GM06990 (cell line): Measurements from ENCODE around the gene C9orf78.

ENCODE experiments used
- DNase-seq: peaks from one replicate; pipeline ENCODE4 v3.0.0-alpha.2; 2011; ENCODE audit not compliant: insufficient read length; ENCODE audit errors: extremely low read depth
- H3K27me3 ChIP-seq: replicated peaks from 2 replicates; pipeline ENCODE4 v1.6.0; 2011; ENCODE audit warnings: low read length; ENCODE audit not compliant: control insufficient read depth, insufficient read depth
- H3K36me3 ChIP-seq: 2 replicates; pipeline ENCODE4 v1.5.1; 2011; ENCODE audit warnings: low read length; ENCODE audit not compliant: control insufficient read depth, insufficient read depth
- H3K4me3 ChIP-seq: replicated peaks from 2 replicates; pipeline ENCODE4 v1.5.1; 2011; ENCODE audit warnings: low read depth, mild to moderate bottlenecking, control low read depth, low read length
- CTCF ChIP-seq: IDR thresholded peaks from 2 replicates; pipeline ENCODE4 v1.5.1; 2011; ENCODE audit warnings: low read length, control low read depth, mild to moderate bottlenecking, inconsistent platforms; ENCODE audit not compliant: insufficient read depth, poor library complexity, severe bottlenecking

The C9orf78 gene

DNA sequence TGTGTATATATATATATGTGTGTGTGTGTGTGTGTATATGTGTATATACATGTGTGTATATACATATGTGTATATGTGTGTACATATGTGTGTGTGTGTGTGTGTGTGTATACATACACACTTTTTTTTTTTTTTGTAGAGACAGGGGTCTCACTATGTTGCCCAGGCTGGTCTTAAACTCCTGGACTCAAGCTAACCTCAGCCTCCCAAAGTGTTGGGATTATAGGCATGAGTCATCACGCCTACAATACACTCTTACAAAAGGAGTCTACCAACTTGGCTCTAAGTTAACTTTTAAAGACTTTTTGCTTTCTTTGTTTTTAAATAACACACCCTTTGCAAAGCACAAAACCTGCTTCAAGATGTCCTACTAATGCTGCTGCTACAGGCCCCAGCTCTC lies 2.1 kb downstream of the C9orf78 start:
- no peaks in the 10 kb centered on the region for H3K27me3 ChIP-seq
- no peak overlapping the region for H3K4me3 ChIP-seq
- peaks cover 7% of the 10 kb centered on the region for H3K36me3 ChIP-seq
- no peak for DNase-seq
- no peak for TF ChIP-seq CTCF

DNA sequence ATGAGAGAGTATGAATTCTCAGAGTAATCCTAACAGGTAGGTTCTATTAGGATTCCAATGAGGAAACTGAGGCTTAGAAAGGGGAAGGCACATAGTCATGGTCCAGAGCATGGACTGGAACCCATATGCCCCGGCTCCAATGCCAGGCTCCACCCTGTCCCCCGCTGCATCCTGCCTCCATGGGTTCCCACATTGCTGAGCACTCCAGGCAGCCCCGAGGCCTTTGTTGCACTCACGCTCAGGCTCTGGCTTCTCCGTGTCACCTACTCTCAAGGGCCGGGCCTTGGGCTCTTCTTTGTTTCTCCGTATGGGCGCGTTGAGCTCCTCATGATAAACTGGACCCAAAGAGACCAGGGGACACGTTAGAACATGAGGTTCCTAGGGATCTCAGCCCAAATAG lies 6.1 kb downstream of the C9orf78 start:
- TF ChIP-seq CTCF, result no peak
- Histone ChIP-seq H3K4me3 (no peak overlapping the region), H3K36me3 (peaks cover 7% of the 10 kb centered on the region), H3K27me3 (no peaks in the 10 kb centered on the region)
- no peak for DNase-seq

DNA sequence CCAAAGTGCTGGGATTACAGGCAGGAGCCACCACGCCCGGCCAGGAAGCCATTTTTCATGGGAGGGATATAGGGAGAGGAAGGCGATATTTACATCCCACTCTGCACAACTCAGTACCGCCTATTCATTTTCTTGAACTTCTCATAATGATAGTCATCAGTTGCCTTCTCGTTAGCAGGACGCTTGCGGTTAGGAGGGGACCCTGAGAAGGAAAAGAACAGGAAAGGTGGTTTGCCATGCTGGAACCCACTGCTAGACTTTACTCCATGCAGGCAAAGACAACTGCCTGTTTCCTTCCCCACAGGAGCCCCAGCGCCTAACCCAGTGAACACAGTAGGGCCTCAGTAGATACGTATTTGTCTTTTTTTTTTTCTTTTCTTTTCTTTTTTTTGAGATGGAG lies 7.0 kb downstream of the C9orf78 start:
- Histone ChIP-seq H3K27me3 (no peaks in the 10 kb centered on the region), H3K36me3 (peaks cover 7% of the 10 kb centered on the region), H3K4me3 (no peak overlapping the region)
- no peak for DNase-seq
- no peak for TF ChIP-seq CTCF

GRCh38 chr9:129826759-129827158 lies 8.3 kb downstream of the C9orf78 start:
- Histone ChIP-seq H3K27me3 (no peaks in the 10 kb centered on the region), H3K4me3 (no peak overlapping the region), H3K36me3 (peaks cover 7% of the 10 kb centered on the region)
- no peak for TF ChIP-seq CTCF
- DNase-seq, result no peak

- no peak for TF ChIP-seq CTCF
- no peak for DNase-seq
- Histone ChIP-seq H3K4me3 (no peak overlapping the region), H3K36me3 (peaks cover 5% of the 10 kb centered on the region), H3K27me3 (no peaks in the 10 kb centered on the region)
Measured at GRCh38 chr9:129826344-129826743, 8.7 kb downstream of the C9orf78 start.

DNA sequence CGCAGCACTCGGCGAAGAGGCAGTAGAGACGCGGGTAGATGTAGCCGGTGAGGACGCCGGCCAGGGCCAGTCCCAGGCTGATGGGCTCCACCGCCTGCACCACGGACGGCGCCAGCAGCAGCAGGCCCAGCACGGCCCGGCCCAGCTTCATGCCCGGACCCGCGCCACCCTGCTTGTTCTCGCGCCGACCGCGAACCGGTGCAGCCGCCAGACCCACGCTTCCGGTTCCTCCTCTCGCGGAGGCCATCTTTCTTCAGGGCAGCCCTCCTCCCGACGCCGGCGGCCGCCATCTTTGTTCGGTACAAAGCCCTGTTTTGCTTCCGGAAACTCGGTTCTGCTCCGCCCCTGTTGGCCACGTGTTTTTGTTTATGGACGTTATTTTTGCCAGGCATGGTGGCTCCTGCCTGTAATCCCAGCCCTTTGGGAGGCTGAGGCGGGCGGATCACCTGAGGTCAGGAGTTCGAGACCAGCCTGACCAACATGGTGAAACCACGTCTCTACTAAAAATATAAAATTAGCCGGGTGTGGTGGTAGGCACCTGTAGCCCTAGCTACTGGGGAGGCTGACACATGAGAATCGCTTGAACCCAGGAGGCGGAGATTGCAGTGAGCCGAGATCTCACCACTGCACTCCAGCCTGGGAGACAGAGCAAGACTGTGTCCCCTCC lies 11.0 kb downstream of the C9orf78 start, which contains the start of gene TOR1A:
TSS of gene TOR1A (minus strand) at position 202 of the 667 bp plus-strand sequence. CDS start at position 151, 51 bp downstream.
- H3K36me3 ChIP-seq, result peaks cover 6% of the 10 kb centered on the region
- TF ChIP-seq CTCF, result no peak
- H3K27me3 ChIP-seq, result no peaks in the 10 kb centered on the region
- H3K4me3 ChIP-seq, result peak within 1 kb of the TSS; percentile 85
- DNase-seq, result peak; percentile 91
